Activated T-helper 1 cell treated with Interleukin-2 at 50 U/mL for 16 hours (primary cell): ENCODE measurements around the gene FOXB1.

Experiments used
- DNase-seq: peaks from one replicate; pipeline ENCODE4 v3.0.0-alpha.2; 2020; ENCODE audit warnings: low read depth

The FOXB1 gene

DNA sequence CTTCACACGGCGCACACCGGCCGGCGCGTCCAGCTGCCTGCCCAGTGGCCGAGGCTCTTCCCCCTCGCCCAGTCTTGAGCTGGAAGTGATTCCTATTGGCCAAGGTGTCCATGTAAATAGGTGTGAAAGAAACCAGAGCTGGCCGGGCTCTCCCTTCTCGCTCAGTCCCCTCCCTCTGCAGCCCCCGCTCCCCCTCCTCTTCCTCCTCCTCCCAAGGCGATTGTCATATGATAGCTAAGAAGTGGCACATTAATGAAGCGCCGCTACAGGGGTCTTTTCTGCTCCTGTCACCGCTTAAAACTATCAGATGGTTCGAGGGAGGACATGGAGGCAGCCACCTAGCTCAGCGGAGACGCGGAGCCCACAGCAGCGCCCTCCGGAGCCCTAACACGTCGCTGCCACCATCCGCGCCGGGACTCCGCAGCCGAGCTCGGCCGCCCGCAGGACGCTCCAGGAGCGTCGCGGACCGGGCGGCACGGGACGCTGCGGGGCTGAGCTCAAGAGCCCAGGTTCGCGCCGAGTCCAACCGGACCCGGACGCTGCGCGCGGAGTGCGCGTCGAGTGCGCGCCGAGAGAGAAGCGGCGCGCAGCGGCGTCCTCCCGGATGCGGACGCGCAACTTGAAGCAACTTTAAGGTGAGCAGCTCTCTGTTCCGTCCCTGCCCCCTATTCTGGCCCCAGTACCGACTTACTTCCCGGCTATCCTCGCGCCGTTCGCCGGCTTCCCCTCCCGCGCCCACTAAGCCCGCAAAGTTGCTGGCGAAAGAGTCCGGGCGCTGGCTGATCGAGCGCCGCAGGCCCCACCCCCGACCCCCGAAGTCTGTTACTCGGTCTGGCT lies at the start of gene FOXB1:
FOXB1 (plus strand) TSS at position 303 of the 837 bp plus-strand sequence. CDS start 653 bp downstream, outside the sequence.
- no peak for DNase-seq

DNA sequence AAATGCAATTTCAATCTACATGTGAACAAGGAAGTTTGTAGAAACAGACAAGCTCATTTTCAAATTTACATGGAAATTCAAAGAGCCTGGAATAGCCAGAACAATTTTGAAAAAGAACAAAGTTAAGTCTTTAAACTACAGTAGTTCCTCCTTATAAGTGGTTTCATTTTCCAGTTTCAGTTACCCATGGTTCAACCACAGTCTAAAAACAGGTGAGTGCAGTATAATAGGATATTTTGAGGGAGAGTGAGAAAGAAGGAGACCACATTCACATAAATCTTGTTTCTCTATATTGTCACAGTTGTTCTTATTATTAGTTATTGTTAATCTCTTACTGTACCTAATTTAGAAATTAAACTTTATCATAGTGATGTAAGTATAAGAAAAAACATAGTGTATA lies 45.8 kb upstream of the FOXB1 start:
- no peak for DNase-seq

DNA sequence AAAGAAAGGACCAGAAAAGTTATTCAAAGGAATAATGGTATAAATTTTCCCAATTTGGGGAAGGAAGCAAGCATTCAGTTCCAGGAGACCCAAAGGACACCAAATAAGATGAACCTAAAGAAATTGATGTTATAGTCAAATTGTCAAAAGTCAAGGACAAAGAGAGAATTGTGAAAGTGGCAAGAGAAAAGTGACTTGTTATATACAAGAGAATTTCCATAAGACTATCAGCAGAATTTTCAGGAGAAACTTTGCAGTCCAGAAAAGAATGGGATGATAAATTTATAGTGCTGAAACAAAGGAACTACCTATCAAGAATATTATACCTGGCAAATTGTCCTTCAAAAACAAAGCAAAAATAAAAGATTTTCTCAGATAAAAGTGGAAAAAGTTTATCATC lies 43.8 kb upstream of the FOXB1 start:
- no peak for DNase-seq

DNA sequence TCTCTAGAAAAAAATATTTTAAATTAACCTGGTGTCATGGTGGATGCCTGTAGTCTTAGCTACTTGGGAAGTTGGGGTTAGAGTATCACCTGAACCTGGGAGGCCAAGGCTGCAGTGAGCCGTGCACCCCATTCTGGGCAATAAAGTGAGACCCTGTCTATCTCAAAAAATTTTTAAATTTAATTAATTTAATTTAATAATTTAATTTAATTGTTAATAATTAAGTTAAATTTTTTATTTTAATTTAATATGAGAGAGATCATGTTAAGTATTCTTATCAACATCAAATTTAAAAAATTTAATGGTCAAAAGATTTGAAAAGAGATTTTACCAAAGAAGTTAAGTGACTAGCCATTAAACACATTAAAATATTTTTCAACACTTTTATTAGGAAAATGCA lies 40.8 kb upstream of the FOXB1 start:
- DNase-seq = no peak

DNA sequence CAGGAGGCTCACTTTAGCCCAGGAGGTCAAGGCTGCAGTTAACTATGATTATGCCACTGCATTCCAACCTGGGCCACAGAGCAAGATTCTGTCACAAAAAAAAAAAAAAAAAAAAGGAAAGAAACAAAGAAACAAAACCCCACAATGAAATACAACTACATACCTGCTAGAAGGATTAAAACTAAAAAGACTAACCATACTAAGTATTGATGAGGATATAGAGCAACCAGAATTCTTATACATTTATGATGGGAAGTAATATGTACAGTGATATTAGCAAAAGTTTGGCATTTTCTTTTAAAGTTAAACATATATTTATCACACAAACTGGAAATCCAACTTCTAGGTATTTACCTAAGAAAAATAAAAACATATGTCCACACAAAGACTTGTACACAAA lies 40.2 kb upstream of the FOXB1 start:
- DNase-seq = no peak

DNA sequence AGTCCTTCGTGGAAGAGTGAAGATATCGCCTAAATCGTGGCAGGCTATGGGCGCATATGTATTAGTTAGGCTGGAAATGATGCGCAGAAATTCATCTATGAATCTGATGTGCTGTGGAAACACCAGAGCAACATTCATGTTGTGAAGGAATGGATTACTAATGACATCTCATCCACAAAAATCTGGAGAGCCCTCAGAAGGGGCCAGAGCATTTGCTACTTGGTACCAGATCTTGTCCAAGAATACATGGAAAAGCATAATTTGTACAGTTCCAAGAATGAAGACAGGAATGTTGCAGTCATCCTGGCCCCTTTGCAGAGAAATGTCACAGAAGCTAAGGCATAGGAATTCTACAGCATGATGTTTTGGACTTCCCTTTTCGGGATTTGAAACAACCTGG lies 38.4 kb upstream of the FOXB1 start:
- DNase-seq = no peak

DNA sequence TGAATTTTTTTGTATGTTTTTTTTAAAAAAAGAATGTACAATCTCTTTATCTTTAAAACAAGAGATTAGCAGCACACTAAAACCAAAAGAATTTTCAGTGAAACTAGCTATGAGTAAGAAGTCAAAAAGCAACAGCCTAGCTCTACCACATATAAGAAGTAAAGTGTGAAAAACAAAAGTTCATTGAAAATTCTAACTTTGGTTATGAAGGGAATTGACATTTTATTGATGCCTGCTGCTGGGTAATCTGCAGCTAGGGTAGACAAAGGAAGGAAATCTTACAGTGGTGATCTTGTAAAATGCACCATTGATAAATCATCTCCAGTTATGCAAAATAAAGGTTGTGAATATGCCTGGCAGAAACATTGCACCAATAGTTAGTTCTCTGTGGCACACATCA lies 37.8 kb upstream of the FOXB1 start:
- no peak for DNase-seq

DNA sequence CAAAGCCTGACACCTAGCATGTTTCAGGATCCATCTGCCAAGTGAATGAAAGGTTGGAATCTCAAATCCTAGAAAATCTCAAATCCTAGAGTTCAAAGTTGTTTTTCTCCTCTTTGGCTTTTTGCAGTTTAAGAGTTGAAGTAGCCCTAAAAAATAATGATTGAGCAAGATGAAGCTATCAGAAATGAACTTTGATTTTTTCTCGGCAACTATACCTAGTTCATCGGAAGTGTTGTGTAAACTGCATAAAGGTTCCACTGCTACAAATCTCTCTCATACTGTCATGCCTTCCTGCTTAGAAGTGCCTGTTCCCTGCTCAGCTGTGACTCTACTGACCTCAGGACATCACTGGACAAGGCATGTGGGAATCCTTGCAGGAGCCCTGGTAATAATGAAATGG lies 35.8 kb upstream of the FOXB1 start:
- DNase-seq = no peak

DNA sequence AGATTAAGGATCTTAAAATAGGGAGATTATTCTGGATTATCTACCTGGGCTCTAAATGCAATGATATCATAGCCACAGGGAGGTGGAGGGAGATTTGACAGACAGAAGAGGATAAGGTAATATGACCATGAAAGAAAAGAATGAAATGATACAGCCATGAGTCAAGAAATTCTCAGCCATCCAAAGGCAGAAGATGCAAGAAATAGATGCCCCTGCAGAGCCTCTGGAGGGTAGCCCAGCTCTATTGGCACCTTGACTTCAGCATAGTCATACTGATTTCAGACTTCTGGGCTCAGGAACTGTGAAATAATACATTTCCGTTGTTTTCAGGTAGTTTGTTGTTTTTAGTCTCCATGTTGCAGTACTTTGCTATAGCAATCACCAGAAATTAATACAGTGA lies 31.9 kb upstream of the FOXB1 start:
- no peak for DNase-seq

DNA sequence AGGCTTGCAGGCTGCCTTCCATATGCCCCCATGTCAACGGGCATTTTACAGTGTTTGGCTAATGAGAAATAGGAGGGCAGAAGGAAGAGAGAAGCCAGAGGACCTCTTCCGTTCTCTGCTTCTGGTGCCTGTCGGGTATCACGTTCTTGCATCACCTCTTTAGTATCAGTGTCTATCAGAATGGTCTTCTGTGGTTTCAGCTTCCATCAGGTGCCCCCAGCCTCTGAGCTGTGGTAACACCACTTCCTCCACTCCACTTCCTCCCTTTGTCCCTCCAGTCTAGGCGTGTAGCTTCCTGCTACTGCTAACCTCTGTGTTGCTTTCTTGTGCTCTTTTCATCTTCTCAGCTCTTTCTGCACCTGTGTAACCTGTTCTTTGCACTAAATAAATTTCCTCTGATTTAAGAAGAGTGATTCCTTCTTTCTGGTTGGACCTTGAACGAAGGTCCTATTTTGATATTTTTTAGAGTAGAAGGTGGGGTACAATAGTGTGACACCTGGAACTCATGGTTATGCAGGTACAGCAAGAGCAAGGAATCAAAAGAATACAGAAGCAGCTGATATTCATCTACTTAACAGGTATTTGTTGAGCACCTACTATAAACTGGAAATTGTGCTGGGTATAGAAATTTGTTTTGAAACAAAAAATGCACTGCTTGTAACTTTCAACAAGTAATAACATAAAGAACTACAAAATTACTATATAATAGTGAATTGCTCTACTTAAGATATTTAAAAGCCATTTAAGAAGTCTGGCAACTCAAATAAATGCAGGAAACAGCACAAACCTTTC lies 27.4 kb upstream of the FOXB1 start:
- DNase-seq = peak; percentile 37

DNA sequence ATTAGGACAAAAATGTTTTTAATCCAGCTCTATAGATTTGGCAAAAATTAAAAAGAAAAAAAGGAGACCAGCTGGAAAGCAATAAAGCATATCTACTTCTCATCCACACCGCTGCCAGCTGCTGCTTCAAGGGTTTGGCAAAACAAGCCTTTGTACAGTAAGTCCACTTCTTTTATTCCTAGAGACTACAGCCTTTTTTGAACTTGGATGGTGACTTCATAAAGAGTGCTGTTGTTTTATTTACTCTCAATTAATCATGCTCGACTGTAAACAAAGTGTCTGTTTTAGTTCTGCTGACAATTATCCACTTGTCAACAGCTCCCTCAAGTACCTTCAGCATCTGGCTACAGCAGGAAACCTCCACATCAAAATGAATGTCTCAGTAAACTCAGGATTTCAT lies 12.3 kb upstream of the FOXB1 start:
- no peak for DNase-seq

DNA sequence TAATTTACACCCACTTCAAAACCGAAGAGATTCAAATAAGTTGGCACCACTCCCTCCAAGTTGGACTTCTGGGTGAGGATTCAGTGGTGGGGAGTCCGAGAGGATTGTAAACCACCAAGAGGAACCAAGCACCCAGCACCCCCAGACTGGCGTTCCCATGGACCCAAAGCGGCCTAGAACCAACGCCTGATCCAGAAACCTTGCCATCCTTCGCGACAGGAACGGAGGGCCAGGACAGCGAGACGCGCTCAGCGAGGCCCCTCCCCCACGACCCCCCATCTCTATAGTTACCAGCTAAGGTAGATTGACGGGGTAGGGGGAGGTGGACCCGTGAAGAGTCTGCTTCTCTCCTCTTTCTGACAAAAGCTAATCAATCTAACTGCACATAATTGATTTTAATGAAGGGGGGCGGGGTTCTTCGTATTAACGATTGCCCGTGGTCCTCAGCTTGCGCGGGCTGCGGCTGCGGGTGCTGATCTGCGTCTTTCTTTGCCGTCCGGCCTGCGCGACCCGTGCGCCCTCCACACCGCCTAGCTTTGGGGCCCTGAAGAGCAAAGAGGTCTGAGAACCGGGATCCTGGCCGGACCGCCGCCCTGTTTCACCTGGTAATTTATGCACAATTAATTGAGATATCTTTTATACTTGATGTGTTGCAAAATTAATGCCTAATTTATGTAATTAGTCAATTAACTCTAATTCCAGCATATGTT lies 10.9 kb upstream of the FOXB1 start:
- DNase-seq = no peak

DNA sequence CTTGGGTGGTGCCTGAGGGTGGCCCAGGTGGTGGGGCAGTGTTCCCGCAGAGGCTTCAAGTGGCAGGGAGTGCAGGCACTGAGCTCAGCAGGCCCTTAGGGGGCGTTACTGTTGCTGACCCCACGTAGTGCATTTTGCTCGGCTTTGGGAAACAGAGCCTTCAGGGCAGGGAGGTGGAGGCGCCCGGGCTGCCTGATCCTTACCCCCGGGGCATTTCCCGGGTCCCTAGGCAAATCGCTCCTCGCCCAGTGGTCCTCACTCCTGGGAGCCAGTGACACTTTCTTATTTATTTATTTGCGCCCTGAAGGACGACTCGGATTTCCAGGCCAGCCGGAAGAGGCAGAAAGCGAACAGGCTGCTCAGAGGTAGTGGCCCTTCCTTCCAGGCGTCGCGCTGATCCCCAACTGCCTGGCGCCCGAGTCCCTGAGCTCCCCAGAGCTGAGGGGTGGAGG lies 10.1 kb upstream of the FOXB1 start:
- no peak for DNase-seq

DNA sequence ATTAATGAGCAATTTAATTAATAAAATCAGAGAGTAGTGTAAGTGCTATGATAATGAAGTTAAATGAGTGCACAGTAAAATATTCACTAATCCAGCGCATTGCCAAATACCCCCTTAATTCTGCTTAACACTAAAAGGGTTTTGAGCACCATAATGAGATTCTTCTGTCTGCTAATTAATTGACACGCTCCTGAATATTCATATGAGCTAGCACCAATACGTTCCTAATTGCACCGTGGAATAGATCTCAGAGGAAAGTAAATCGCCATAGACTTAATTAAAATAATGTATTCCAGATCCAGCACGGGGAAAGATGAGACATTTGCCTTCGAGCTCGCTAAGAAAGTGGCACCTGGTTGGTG lies 9.6 kb upstream of the FOXB1 start:
- DNase-seq = no peak

DNA sequence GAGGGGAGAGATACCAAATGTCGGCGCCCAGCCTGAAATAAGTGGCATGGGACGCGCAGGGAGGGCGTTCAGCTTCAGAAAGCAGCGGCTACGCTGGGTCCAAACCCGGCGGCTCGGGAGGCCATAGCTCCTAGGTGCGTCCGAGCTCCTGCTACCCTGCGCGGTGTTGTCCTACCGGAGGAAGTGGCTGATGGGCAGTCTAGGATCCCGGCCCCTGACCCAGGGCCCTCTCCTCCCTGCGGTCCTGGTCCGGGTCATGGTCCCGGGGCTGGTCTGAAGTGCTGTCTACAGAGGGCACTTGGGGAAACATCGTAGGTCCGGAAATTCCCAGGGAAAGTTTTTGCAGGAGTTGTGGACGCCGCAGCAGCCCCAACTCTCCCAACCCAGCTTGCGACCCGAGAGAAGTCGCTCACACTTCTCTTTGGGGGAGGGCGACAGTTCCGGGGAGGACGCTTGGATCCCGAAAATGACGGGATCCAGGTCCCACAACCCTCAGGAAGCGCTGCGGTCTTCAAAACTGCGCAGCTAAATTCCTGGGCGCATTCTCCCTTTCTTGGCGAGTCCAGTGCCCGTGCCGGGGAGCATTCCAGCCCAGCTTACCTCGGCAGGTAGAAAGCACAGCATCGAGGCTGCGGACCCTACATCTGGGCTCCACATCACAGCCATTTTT lies 9.1 kb upstream of the FOXB1 start:
- no peak for DNase-seq

DNA sequence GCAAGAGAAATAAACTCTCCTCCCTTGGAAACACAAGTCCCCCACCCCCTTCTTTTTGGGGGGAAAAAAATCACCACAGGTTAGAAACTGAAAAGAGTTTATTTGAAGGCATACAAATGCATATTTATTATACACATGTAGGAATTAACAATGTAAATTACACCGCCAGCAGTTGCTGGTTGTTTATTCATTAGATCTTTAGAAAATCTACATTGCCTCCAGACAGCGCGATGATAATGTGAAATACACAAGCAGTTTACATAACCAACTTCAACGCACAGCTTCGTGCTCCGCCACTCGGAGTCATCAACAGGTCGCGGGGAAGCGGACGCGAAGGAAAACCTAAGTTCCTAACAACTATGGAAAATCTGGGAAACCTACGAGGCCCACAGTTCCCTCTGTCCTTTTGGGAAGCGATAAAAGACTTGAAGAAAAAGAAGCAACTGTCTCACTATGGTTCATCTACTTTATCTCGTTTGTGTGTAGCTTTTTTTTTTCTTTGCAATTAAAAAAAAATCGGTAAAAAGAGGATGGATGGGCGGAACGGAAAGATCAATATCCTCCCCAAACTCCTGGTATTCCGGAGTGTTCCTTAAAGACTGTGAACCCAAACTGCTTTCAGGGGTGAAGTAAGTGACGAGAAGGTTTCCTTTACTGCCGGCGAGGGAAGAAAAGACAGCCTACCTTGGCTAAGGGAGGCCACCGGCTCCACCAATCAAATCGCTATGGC lies 8.4 kb upstream of the FOXB1 start:
- no peak for DNase-seq

DNA sequence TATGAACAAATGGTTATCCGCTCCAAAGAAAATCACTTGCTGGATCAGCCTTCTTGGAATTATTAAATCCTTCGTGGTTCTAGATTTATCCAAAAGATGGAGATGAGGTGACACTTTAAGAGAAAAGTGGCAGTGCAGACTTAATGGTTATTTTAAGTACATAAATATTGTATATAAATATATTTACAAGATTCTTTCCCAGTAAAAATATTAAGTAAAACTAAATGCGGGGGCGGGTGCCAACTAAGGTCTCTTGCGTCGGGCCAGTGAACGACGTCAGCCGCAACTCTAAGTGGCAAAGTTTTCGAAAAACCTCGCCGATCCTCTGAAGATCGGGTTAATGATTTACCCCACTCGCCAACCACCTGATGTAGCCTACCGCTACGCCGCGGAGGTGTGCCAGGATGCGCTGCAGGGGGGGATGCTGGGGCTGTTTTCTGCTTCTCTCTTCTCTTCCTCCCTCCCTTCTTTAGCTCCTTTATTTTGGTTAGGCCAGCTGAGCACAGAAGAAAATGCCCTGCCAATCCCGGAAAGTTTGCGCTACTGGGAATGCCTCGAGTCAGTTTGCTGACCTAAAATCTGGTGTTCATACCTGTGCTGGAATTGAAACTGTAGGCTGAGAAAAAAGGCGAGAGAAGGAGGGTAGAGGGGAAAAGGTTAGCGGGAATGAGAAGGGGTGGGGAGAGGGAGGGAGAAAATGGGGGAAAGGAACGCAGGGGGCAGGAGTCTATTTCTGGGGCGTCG lies 7.6 kb upstream of the FOXB1 start:
- no peak for DNase-seq

DNA sequence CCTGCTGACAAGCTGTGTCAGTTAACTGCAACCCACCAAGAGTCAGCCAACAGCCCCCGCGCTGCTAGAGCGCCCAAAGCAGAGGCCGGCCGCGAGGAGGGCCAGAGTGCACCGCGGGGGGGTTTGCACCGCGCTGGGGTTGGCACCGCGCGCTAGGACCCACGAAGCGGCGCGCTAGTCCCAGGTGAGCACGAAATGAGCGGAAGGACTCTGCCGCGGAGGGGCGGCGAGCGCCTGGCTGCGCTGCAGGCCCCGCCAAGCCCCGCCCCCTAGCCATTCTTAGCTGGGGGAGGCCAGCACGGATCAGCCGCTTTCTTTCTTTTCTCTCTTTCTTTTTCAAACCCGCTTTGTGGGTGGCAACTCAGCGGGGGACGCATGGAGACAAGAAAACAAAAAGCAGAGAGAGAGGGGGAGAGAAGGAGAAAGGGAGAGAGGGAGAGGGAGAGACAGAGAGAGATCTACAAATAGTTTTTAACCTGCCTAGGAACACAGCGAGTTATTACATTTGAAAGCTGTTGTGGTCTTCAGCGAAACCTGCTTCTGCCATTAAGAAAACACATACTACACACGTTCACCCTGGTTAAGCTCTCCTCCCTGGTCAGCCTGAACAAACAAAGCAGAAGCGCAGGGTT lies 6.9 kb upstream of the FOXB1 start:
- DNase-seq = no peak

DNA sequence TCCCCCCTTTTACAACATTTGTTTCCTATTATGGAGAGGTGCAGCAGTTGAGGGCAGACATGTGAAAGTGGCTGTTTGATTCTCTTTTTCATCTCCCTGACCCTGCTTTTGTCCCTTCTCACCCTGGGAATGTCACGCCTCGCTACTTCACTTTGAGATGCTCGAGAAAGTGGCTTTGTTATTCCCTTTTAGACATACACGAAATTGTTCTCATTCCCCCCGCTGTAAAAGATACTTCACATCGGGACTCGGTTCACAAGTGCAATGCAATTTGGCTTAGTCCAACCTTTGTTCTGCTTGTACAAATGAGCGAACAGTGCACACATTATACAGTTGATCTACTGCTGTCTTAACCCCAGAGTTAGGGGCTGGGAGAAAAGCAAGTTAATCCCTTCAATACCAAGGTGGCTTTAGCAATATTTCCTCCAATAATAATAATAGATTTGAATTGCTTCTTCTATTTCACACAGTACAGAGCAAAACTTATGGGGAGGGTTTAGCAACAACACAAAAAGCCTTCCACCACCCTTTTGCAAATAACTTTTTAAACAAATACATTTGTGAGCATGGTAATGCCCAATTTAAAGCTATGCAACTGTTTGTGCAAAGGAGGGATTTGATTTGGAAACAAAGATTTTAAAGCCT lies 5.7 kb upstream of the FOXB1 start:
- no peak for DNase-seq
